ENCODE measurements around the gene PLCD3.
A peak's percentile ranks its signal among the peaks of the same experiment; 100 is the strongest.
"Not testable (repeated sequence)": the region's sequence is repeated elsewhere in the genome, so short reads cannot be mapped to it uniquely, and the experiment has no call there.

PLCD3 gene

GRCh38 chr17:45131616-45132319 is 547 bp downstream of the PLCD3 start:
- DNase-seq: peak; percentile 33

GRCh38 chr17:45130681-45131615 is 1.4 kb downstream of the PLCD3 start:
- DNase-seq: no peak

GRCh38 chr17:45129940-45130680 is 2.2 kb downstream of the PLCD3 start:
- no peak for DNase-seq

GRCh38 chr17:45129426-45129939 is 2.8 kb downstream of the PLCD3 start:
- DNase-seq: peak; percentile 49

- no peak for DNase-seq
These were observed 3.3 kb downstream of the PLCD3 start for GRCh38 chr17:45128989-45129388.

GRCh38 chr17:45128331-45128730 is 4.0 kb downstream of the PLCD3 start:
- DNase-seq: no peak

- peak; percentile 33 for DNase-seq
These were observed 4.6 kb downstream of the PLCD3 start for GRCh38 chr17:45127548-45128300.

GRCh38 chr17:45127207-45127547 is 5.1 kb downstream of the PLCD3 start:
- no peak for DNase-seq

GRCh38 chr17:45125509-45125908 is 6.8 kb downstream of the PLCD3 start:
- DNase-seq: no peak

- not testable (repeated sequence) for DNase-seq
These were observed 7.6 kb downstream of the PLCD3 start for GRCh38 chr17:45124797-45125122.

GRCh38 chr17:45123930-45124796 is 8.2 kb downstream of the PLCD3 start:
- DNase-seq: peak; percentile 91

- DNase-seq: no peak
These were observed 9.1 kb downstream of the PLCD3 start for GRCh38 chr17:45123076-45123770.

- no peak for DNase-seq
These were observed 11.3 kb downstream of the PLCD3 start for GRCh38 chr17:45121055-45121454.

GRCh38 chr17:45120558-45120957 is 11.8 kb downstream of the PLCD3 start:
- DNase-seq: no peak

- DNase-seq: no peak
These were observed 12.4 kb downstream of the PLCD3 start for GRCh38 chr17:45119964-45120363.

GRCh38 chr17:45118691-45119090 is 13.6 kb downstream of the PLCD3 start:
- no peak for DNase-seq

- DNase-seq: no peak
These were observed 14.3 kb downstream of the PLCD3 start for GRCh38 chr17:45117848-45118646.

- DNase-seq: no peak
These were observed 15.0 kb downstream of the PLCD3 start for GRCh38 chr17:45117334-45117733.

- DNase-seq: no peak
These were observed 15.8 kb downstream of the PLCD3 start for GRCh38 chr17:45116434-45117016.

GRCh38 chr17:45115871-45116270 is 16.4 kb downstream of the PLCD3 start:
- DNase-seq: peak; percentile 59
